ENCODE measurements around the gene EIF4E2.

The EIF4E2 gene

GRCh38 chr2:232502911-232503808 is 47.3 kb upstream of the EIF4E2 start:
- no peaks in the 10 kb centered on the region for H3K4me1 ChIP-seq (ENCODE audit: low read length)
- H3K79me2 ChIP-seq (ENCODE audit: low read length), result no peaks in the 10 kb centered on the region
- H3K9me3 ChIP-seq (ENCODE audit: insufficient read depth, low read length), result no peaks in the 10 kb centered on the region
- H3K4me3 ChIP-seq (ENCODE audit: low read length), result no peak overlapping the region
- H3K27ac ChIP-seq (ENCODE audit: low read length), result no peak overlapping the region
- no peak for TF ChIP-seq EZH2phosphoT487 (IDR thresholded peaks at IDR 0.05; ENCODE audit: low read depth)
- no peak for TF ChIP-seq CTCF (IDR thresholded peaks at IDR 0.05; ENCODE audit: low read depth, low read length)
- no peak overlapping the region for H2AFZ ChIP-seq (ENCODE audit: low read depth, low read length)
- no peaks in the 10 kb centered on the region for H3K27me3 ChIP-seq (ENCODE audit: low read depth, low read length)
- H4K20me1 ChIP-seq (ENCODE audit: insufficient read depth, low read length), result no peaks in the 10 kb centered on the region
- H3K9ac ChIP-seq (ENCODE audit: low read length), result no peak overlapping the region
- H3K36me3 ChIP-seq (replicated peaks; ENCODE audit: low read depth, low read length), result no peaks in the 10 kb centered on the region
- no peak overlapping the region for H3K4me2 ChIP-seq (ENCODE audit: low read length)

GRCh38 chr2:232503809-232504323 is 46.6 kb upstream of the EIF4E2 start:
- Histone ChIP-seq H3K79me2 (ENCODE audit: low read length) (no peaks in the 10 kb centered on the region), H3K27ac (ENCODE audit: low read length) (no peak overlapping the region), H3K36me3 (replicated peaks; ENCODE audit: low read depth, low read length) (no peaks in the 10 kb centered on the region), H3K27me3 (ENCODE audit: low read depth, low read length) (no peaks in the 10 kb centered on the region), H4K20me1 (ENCODE audit: insufficient read depth, low read length) (no peaks in the 10 kb centered on the region), H3K4me3 (ENCODE audit: low read length) (no peak overlapping the region), H2AFZ (ENCODE audit: low read depth, low read length) (no peak overlapping the region), H3K9ac (ENCODE audit: low read length) (no peak overlapping the region), H3K4me2 (ENCODE audit: low read length) (no peak overlapping the region), H3K4me1 (ENCODE audit: low read length) (no peaks in the 10 kb centered on the region), H3K9me3 (ENCODE audit: insufficient read depth, low read length) (no peaks in the 10 kb centered on the region)
- TF ChIP-seq CTCF (IDR thresholded peaks at IDR 0.05; ENCODE audit: low read depth, low read length) (no peak), EZH2phosphoT487 (IDR thresholded peaks at IDR 0.05; ENCODE audit: low read depth) (no peak)

- no peaks in the 10 kb centered on the region for H3K36me3 ChIP-seq (replicated peaks; ENCODE audit: low read depth, low read length)
- H3K27ac ChIP-seq (ENCODE audit: low read length), result no peak overlapping the region
- H3K4me1 ChIP-seq (ENCODE audit: low read length), result no peaks in the 10 kb centered on the region
- H2AFZ ChIP-seq (ENCODE audit: low read depth, low read length), result no peak overlapping the region
- H3K4me2 ChIP-seq (ENCODE audit: low read length), result no peak overlapping the region
- no peak overlapping the region for H3K4me3 ChIP-seq (ENCODE audit: low read length)
- H3K9ac ChIP-seq (ENCODE audit: low read length), result no peak overlapping the region
- H3K9me3 ChIP-seq (ENCODE audit: insufficient read depth, low read length), result no peaks in the 10 kb centered on the region
- H4K20me1 ChIP-seq (ENCODE audit: insufficient read depth, low read length), result no peaks in the 10 kb centered on the region
- no peaks in the 10 kb centered on the region for H3K79me2 ChIP-seq (ENCODE audit: low read length)
- H3K27me3 ChIP-seq (ENCODE audit: low read depth, low read length), result no peaks in the 10 kb centered on the region
- TF ChIP-seq EZH2phosphoT487 (IDR thresholded peaks at IDR 0.05; ENCODE audit: low read depth) (no peak), CTCF (IDR thresholded peaks at IDR 0.05; ENCODE audit: low read depth, low read length) (no peak)
These were observed 46.1 kb upstream of the EIF4E2 start for GRCh38 chr2:232504438-232504837.

GRCh38 chr2:232505856-232506255 is 44.6 kb upstream of the EIF4E2 start:
- TF ChIP-seq CTCF (IDR thresholded peaks at IDR 0.05; ENCODE audit: low read depth, low read length) (no peak), EZH2phosphoT487 (IDR thresholded peaks at IDR 0.05; ENCODE audit: low read depth) (no peak)
- H3K4me1 ChIP-seq (ENCODE audit: low read length), result no peaks in the 10 kb centered on the region
- H3K79me2 ChIP-seq (ENCODE audit: low read length), result no peaks in the 10 kb centered on the region
- no peaks in the 10 kb centered on the region for H3K9me3 ChIP-seq (ENCODE audit: insufficient read depth, low read length)
- H3K27ac ChIP-seq (ENCODE audit: low read length), result no peak overlapping the region
- no peak overlapping the region for H3K4me2 ChIP-seq (ENCODE audit: low read length)
- H3K36me3 ChIP-seq (replicated peaks; ENCODE audit: low read depth, low read length), result no peaks in the 10 kb centered on the region
- no peaks in the 10 kb centered on the region for H4K20me1 ChIP-seq (ENCODE audit: insufficient read depth, low read length)
- H3K27me3 ChIP-seq (ENCODE audit: low read depth, low read length), result no peaks in the 10 kb centered on the region
- H2AFZ ChIP-seq (ENCODE audit: low read depth, low read length), result no peak overlapping the region
- H3K4me3 ChIP-seq (ENCODE audit: low read length), result no peak overlapping the region
- no peak overlapping the region for H3K9ac ChIP-seq (ENCODE audit: low read length)

Measured in OCI-LY3 (cell line).